ENCODE data around the gene IFITM1.
"Not testable (repeated sequence)": the region's sequence is repeated elsewhere in the genome, so short reads cannot be mapped to it uniquely, and the experiment has no call there.

IFITM1 gene

DNA sequence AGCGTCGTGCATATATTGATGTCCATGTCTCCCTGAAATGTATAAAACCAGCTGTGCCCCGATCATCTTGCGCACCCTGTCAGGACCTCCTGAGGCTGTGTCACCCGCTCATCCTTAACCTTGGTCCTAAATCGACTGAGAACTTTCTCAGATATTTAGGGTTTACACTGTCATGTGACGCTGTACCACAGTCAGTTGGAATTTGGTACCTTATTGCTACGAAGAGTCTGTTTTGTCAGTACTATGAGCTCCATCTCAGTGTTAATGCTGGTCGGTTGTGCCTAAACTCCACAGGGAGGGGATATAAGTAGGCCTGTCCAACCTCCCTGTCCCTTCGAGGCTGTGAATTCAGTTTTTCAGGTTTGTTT, 8.0 kb upstream of the IFITM1 start:
- no peak for TF ChIP-seq CTCF (IDR thresholded peaks at IDR 0.05; ENCODE audit: insufficient read depth, low read length, missing control alignments)
- no peak for DNase-seq (ENCODE audit: low read depth, low spot score)
- ChIA-PET POLR2A (interaction anchor here (0.6 kb wide), 1 partner anchor 91 kb away, joined by 3 read pairs; no protein-coding TSS in a partner anchor), CTCF (interaction anchor here (0.7 to 5.3 kb wide), 26 partner anchors 8 to 206 kb away, joined by 3 to 69 read pairs (median 6); partner anchors contain the start of genes B4GALNT4, IFITM1 and PGGHG)
- no peak overlapping the region for H3K4me3 ChIP-seq (ENCODE audit: low read depth, low read length)

- no peak for DNase-seq (ENCODE audit: low read depth, low spot score)
- ChIA-PET POLR2A (no interaction called here), CTCF (interaction anchor here (0.6 to 5.3 kb wide), 17 partner anchors 9 to 212 kb away, joined by 3 to 69 read pairs (median 6); partner anchors contain the start of genes B4GALNT4, IFITM1 and PGGHG)
- no peak overlapping the region for H3K4me3 ChIP-seq (ENCODE audit: low read depth, low read length)
- TF ChIP-seq CTCF (IDR thresholded peaks at IDR 0.05; ENCODE audit: insufficient read depth, low read length, missing control alignments): no peak
Measured at GRCh38 chr11:306645-307371, 7.0 kb upstream of the IFITM1 start.

GRCh38 chr11:307766-308708, 5.8 kb upstream of the IFITM1 start, which contains the start of gene IFITM2:
IFITM2 (plus strand) TSS chr11:307816; CDS start chr11:308193, 377 bp downstream.
- POLR2A ChIA-PET: interaction anchor here (0.7 kb wide), 1 partner anchor 9 kb away, joined by 3 read pairs; no protein-coding TSS in a partner anchor
- CTCF ChIA-PET: interaction anchor here (1.4 to 5.3 kb wide), 8 partner anchors 8 to 211 kb away, joined by 4 to 69 read pairs (median 27); partner anchors contain the start of genes IFITM1 and PGGHG
- peak within 1 kb of the TSS; percentile 78 for H3K4me3 ChIP-seq (ENCODE audit: low read depth, low read length)

GRCh38 chr11:308740-309665, 4.8 kb upstream of the IFITM1 start:
- ChIA-PET POLR2A (interaction anchor here (0.7 kb wide), 1 partner anchor 44 kb away, joined by 3 read pairs; no protein-coding TSS in a partner anchor), CTCF (interaction anchor here (0.5 to 1.5 kb wide), 9 partner anchors 8 to 209 kb away, joined by 3 to 10 read pairs (median 3); no protein-coding TSS in a partner anchor)
- not testable (repeated sequence) for DNase-seq (ENCODE audit: low read depth, low spot score)
- H3K4me3 ChIP-seq (ENCODE audit: low read depth, low read length): peak overlapping the region; percentile 67

More at GRCh38 chr11:307766-308708, 5.8 kb upstream of the IFITM1 start, which contains the start of gene IFITM2:
- DNase-seq (ENCODE audit: low read depth, low spot score): not testable (repeated sequence)

- POLR2A ChIA-PET: interaction anchor here (0.7 kb wide), 1 partner anchor 43 kb away, joined by 3 read pairs; no protein-coding TSS in a partner anchor
- CTCF ChIA-PET: interaction anchor here (0.7 to 1.5 kb wide), 7 partner anchors 7 to 208 kb away, joined by 3 to 10 read pairs (median 3); no protein-coding TSS in a partner anchor
- not testable (repeated sequence) for DNase-seq (ENCODE audit: low read depth, low spot score)
- H3K4me3 ChIP-seq (ENCODE audit: low read depth, low read length): peak overlapping the region; percentile 67
Measured at GRCh38 chr11:309979-310572, 3.8 kb upstream of the IFITM1 start.

DNA sequence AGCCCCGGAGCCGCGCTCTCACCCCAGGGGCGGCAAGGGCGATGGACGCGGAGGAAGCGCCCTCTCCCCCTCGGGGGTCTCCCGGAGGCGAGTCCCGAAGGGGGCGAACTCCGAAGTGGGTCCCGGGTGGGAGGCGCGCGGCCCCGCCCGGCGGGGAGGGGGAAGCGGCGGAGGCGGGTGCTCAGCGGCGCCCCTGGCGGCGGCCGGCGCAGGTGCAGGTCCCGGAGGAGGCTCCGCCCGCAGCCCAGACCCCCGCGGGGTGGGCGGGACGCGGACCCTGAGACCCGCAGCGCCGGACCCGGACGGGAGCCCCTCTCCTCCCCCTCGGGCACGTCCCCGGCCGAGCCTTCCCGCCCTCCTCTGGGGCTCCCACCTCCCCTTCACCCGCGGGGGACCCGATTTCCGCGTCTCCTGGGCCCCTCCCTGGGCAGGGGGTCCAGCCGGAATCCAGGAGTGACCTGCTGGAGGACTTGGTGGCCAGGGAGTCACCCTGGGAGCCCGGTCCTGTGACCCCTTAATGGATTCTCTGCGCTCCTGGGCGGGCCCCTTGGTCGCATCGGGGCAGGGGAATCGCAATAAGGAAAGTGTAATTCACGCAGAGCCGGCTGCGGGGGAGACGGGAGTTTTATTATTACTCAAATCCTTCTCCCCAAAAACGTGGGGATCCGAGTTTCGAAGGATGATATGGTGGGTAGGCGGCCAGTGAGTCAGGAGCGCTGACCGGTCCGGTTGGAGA, 2.7 kb upstream of the IFITM1 start:
- ChIA-PET POLR2A (interaction anchor here (1.9 kb wide), 1 partner anchor 44 kb away, joined by 4 read pairs; no protein-coding TSS in a partner anchor), CTCF (interaction anchor here (0.6 to 1.5 kb wide), 2 partner anchors 44 to 67 kb away, joined by 3 to 7 read pairs; no protein-coding TSS in a partner anchor)
- not testable (repeated sequence) for DNase-seq (ENCODE audit: low read depth, low spot score)
- peak overlapping the region; percentile 45 for H3K4me3 ChIP-seq (ENCODE audit: low read depth, low read length)
